Adrenal gland (tissue), 12 donors: ENCODE measurements around the gene NAPA. TPM values are rescaled to one million over a fixed set of nuclear protein-coding genes. Genes with fewer than 3 reads are reported as not detected.

ENCODE experiments used
- DNase-seq, 7 donors: peaks; one replicate each; pipeline ENCODE4 v3.0.0-alpha.2; 2019 to 2020
- H3K27ac ChIP-seq, 5 donors: fragments of 200-600 bp; sonication (generic) in 4 of 5; 1 replicate in 3 of 5; 2 replicates in 2 of 5; pipeline versions ENCODE4 v1.5.1 to v1.8.0; 2016 to 2020; ENCODE audit warnings: mild to moderate bottlenecking in 1 of 5
- H3K27me3 ChIP-seq: fragments of 200-600 bp; 2 replicates; pipeline ENCODE4 v1.8.0; 2021
- H3K36me3 ChIP-seq, 2 donors: fragments of 200-600 bp; replicated peaks in 1 of 2; 1 replicate in 1 of 2; 2 replicates in 1 of 2; pipeline versions ENCODE4 v1.5.1 to v1.8.0; 2018 to 2022
- H3K4me1 ChIP-seq, 2 donors: fragments of 200-600 bp; replicated peaks in 1 of 2; 1 replicate in 1 of 2; 2 replicates in 1 of 2; pipeline versions ENCODE4 v1.5.1 to v1.8.0; 2018 to 2021
- H3K4me3 ChIP-seq, 4 donors: fragments of 200-600 bp; sonication (generic) in 3 of 4; one replicate each; pipeline ENCODE4 v1.5.1; 2016 to 2018
- H3K9me3 ChIP-seq, 3 donors: fragments of 200-600 bp; sonication (generic) in 1 of 3; replicated peaks in 1 of 3; 1 replicate in 2 of 3; 2 replicates in 1 of 3; pipeline versions ENCODE4 v1.5.1 to v1.8.0; 2016 to 2021
- POLR2A ChIP-seq, 2 donors: fragments of 450-650 bp; IDR thresholded peaks; one replicate each; pipeline ENCODE4 v1.6.1; 2017; ENCODE audit warnings: antibody characterized with exemption in 2 of 2, mild to moderate bottlenecking in 2 of 2, moderate library complexity in 1 of 2
- WGBS, 4 donors: extraction: QIAGEN DNeasy Blood & Tissue Kit in 2 of 4; methylation state at CpG; one replicate each; pipeline versions ENCODE4 v1.1.5 to v1.1.7; 2013 to 2017; 5-methylcytosine and 5-hydroxymethylcytosine counted together
- intact Hi-C, 2 donors: fragments of 100-400 bp; cut with DNase I; formaldehyde crosslinking; loops; one replicate each; pipeline versions ENCODE4 v1.14.1 to v1.15.0; 2022 to 2023
- polyA plus RNA-seq, 3 donors: library from polyadenylated mRNA; stranded (reverse); fragments of 200-250 nt in 2 of 3; fragments of 350-450 nt in 1 of 3; fragmentation: Illumina TruSeq in 1 of 3; extraction: RNeasy Lipid Tissue Mini Kit (QIAGEN cat#74804) in 1 of 3; gene quantifications; one replicate each; pipeline ENCODE4 v1.2.3, GENCODE V29; 2013 to 2014
- total RNA-seq, 9 donors: library from RNA; depleted of rRNA in 4 of 9; stranded (reverse); fragments of >200 nt in 4 of 9; fragments of 120-200 nt in 1 of 9; fragmentation: NEBNext Ultra II Directional in 1 of 9; extraction: Animal tissue kit (Norgen Biotek cat#: 25700) in 1 of 9; gene quantifications; one replicate each; pipeline versions ENCODE4 v1.1.0 to v1.2.4, GENCODE V29; 2013 to 2023
- TF ChIP-seq, protein P1 (sequence below), 6 experiments: fragments of 450-650 bp in 4 of 6; fragments of 200-600 bp in 2 of 6; sonication (generic) in 1 of 6; IDR thresholded peaks; 1 replicate in 5 of 6; 2 replicates in 1 of 6; pipeline versions ENCODE4 v1.5.1 to v1.8.0; 2016 to 2021; ENCODE audit warnings: antibody characterized with exemption in 6 of 6, mild to moderate bottlenecking in 2 of 6, moderate library complexity in 1 of 6
- donor health status: healthy with polysubstance abuse.
- donor health status: Bipolar disorder and iron deficiency.
- donor health status: DM: yes; HTN: yes; CAD: no.
- donor health status: DM: no; HTN: no; CAD: no.
- donor health status: DM: no; HTN: no; CAD: no.
- donor health status: DM: yes; HTN: yes; CAD: no.

The NAPA gene
- total and polyA plus RNA-seq, 12 donors, result 122 to 481 (median 254) TPM

- intact Hi-C loops, result no loop called here
- DNase-seq, result peak in 1 of 7 donors; percentile 17
- no peak for TF ChIP-seq POLR2A (IDR thresholded peaks at IDR 0.05)
- TF ChIP-seq, protein P1, sequence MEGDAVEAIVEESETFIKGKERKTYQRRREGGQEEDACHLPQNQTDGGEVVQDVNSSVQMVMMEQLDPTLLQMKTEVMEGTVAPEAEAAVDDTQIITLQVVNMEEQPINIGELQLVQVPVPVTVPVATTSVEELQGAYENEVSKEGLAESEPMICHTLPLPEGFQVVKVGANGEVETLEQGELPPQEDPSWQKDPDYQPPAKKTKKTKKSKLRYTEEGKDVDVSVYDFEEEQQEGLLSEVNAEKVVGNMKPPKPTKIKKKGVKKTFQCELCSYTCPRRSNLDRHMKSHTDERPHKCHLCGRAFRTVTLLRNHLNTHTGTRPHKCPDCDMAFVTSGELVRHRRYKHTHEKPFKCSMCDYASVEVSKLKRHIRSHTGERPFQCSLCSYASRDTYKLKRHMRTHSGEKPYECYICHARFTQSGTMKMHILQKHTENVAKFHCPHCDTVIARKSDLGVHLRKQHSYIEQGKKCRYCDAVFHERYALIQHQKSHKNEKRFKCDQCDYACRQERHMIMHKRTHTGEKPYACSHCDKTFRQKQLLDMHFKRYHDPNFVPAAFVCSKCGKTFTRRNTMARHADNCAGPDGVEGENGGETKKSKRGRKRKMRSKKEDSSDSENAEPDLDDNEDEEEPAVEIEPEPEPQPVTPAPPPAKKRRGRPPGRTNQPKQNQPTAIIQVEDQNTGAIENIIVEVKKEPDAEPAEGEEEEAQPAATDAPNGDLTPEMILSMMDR (IDR thresholded peaks at IDR 0.05), result no peak
- Histone ChIP-seq H3K27ac (no peak overlapping the region), H3K9me3 (no peaks in the 10 kb centered on the region), H3K4me3 (no peak overlapping the region), H3K4me1 (peaks cover 9 to 11% of the 10 kb centered on the region in 2 donors), H3K36me3 (no peaks in the 10 kb centered on the region), H3K27me3 (no peaks in the 10 kb centered on the region)
- 85 to 89% (median 87%) methylated on average over 16 of the region's 16 CpGs for WGBS, 4 donors
Observed at GRCh38 chr19:47480658-47481057, 34.2 kb downstream of the NAPA start.

- no peaks in the 10 kb centered on the region for H3K9me3 ChIP-seq
- no peak overlapping the region for H3K4me3 ChIP-seq
- intact Hi-C loops, result no loop called here
- peak in 1 of 7 donors; percentile 21 for DNase-seq
- 20 to 69% (median 31%) methylated on average over 3 to 39 of the region's 39 CpGs for WGBS, 4 donors
- TF ChIP-seq, protein P1 (IDR thresholded peaks at IDR 0.05), result no peak
- TF ChIP-seq POLR2A (IDR thresholded peaks at IDR 0.05), result no peak
- H3K36me3 ChIP-seq, result no peaks in the 10 kb centered on the region
- H3K4me1 ChIP-seq, result peaks cover 7 to 9% of the 10 kb centered on the region in 2 donors
- H3K27me3 ChIP-seq, result no peaks in the 10 kb centered on the region
- H3K27ac ChIP-seq, result no peak overlapping the region
Observed at GRCh38 chr19:47479701-47480503, 35.0 kb downstream of the NAPA start.

- DNase-seq, result no peak
- H3K27ac ChIP-seq, result no peak overlapping the region
- WGBS, 4 donors, result 83 to 100% (median 86%) methylated on average over 2 to 17 of the region's 17 CpGs
Observed at GRCh38 chr19:47476438-47476972, 38.4 kb downstream of the NAPA start.

GRCh38 chr19:47475465-47475864 is 39.4 kb downstream of the NAPA start:
- TF ChIP-seq POLR2A (IDR thresholded peaks at IDR 0.05), result no peak
- TF ChIP-seq, protein P1 (IDR thresholded peaks at IDR 0.05), result no peak
- H3K27ac ChIP-seq, result no peak overlapping the region
- WGBS, 4 donors, result 77 to 92% (median 81%) methylated on average over 5 to 9 of the region's 9 CpGs

More at GRCh38 chr19:47476438-47476972, 38.4 kb downstream of the NAPA start:
- TF ChIP-seq, protein P1 (IDR thresholded peaks at IDR 0.05), result no peak
- no peak for TF ChIP-seq POLR2A (IDR thresholded peaks at IDR 0.05)
- H3K4me1 ChIP-seq, result peaks cover 0 to 4% of the 10 kb centered on the region in 2 donors
- no peak overlapping the region for H3K4me3 ChIP-seq
- H3K36me3 ChIP-seq, result no peaks in the 10 kb centered on the region
- H3K27me3 ChIP-seq, result peaks cover 21% of the 10 kb centered on the region
- H3K9me3 ChIP-seq, result no peaks in the 10 kb centered on the region
- intact Hi-C loops, result no loop called here

More at GRCh38 chr19:47475465-47475864, 39.4 kb downstream of the NAPA start:
- Histone ChIP-seq H3K36me3 (no peaks in the 10 kb centered on the region), H3K27me3 (peaks cover 25% of the 10 kb centered on the region), H3K4me3 (no peak overlapping the region), H3K9me3 (no peaks in the 10 kb centered on the region), H3K4me1 (peaks cover 0 to 4% of the 10 kb centered on the region in 2 donors)
- intact Hi-C loops, result no loop called here
- no peak for DNase-seq
